Measurements from ENCODE around the gene DHCR24. TPM values are rescaled to one million over a fixed set of nuclear protein-coding genes. Genes with fewer than 3 reads are reported as not detected.

The DHCR24 gene
- 36.1 TPM for total RNA-seq

GRCh38 chr1:54886724-54887664, at the start of gene DHCR24:
TSS of gene DHCR24 (minus strand) at chr1:54887195. CDS start at chr1:54887119, 76 bp downstream.

GRCh38 chr1:54800899-54801759, 85.9 kb downstream of the DHCR24 start, which contains the start of gene TTC22:
TSS of gene TTC22 (minus strand) at chr1:54801323. CDS start at chr1:54801163, 160 bp downstream.

Other genes with a start within 250 kb of the DHCR24 start
- 7.9 TPM for gene MROH7, start 245.4 kb downstream of the DHCR24 start, total RNA-seq
- 31.1 TPM for gene TTC4, start 171.3 kb downstream of the DHCR24 start, total RNA-seq
- gene PARS2, start 122.7 kb downstream of the DHCR24 start, total RNA-seq: 8.5 TPM
- gene TTC22, start 85.9 kb downstream of the DHCR24 start, total RNA-seq: 6.8 TPM
- gene TMEM61, start 93.4 kb upstream of the DHCR24 start, total RNA-seq: 3.0 TPM
- gene BSND, start 111.7 kb upstream of the DHCR24 start, total RNA-seq: 3.7 TPM
- 2.2 TPM for gene PCSK9, start 152.4 kb upstream of the DHCR24 start, total RNA-seq

Data from metanephros (tissue), 1 donor.